ENCODE results near the gene SAP30. TPM values are rescaled to one million over a fixed set of nuclear protein-coding genes. Genes with fewer than 3 reads are reported as not detected.
A peak's percentile ranks its signal among the peaks of the same experiment; 100 is the strongest.

Gene SAP30
- total and polyA plus RNA-seq, 9 of the 15 experiments (the other 6 are each of a cell fraction or from before 2014, with no cell fraction given): 5.9 to 51.1 (median 32.6) TPM

DNA sequence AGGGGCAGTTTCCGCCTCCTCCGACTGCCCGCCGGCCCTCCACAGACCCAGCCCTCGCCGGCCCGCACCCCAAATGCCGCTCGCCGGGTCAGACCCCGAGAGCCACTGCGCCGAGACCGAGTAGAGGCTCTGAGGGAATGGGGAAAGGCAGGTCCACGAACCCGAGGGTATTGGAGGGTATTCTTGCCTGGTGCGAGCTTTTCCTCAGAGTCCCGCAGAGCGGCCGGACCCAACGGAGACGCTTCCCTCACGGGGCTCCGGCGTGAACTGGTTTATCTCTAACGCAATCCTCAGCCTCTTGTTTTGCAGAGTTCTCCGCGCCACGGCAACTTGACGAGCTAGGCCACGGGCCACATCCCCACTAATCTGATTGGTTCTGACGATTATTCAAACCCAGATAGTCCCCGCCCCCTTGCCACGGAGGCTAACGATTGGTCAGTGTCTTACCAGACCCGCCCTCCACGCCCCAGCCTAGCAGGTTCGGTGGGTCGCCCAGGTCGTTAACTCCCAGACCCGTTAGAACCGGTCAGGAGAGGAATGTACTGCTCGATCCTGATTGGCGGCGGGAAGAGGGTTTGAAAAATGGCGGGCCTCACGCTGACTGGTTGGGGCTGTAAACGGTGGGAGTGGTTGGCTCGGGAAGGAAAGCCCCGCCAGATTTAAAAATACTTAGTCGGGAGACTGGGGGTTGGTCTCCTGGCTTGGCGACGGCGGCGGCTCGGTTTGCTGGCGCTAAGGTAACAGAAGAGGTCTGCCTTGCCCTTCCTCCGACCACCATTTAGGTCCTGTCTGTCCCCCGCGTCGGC lies 36.5 kb upstream of the SAP30 start, which contains the start of gene HMGB2 (continued):
- TF ChIP-seq MBD1 (CRISPR knock-in tag; IDR thresholded peaks at IDR 0.05) (no peak), HDAC6 (IDR thresholded peaks at IDR 0.05; ENCODE audit: low read depth, low read length) (peak; percentile 71; the same call in 1 of the 2 replicates), ERF (CRISPR knock-in tag; IDR thresholded peaks at IDR 0.05) (peak; percentile 59; the same call in 1 of the 2 replicates), FUS (optimal IDR thresholded peaks at IDR 0.05; ENCODE audit: low read depth, low read length) (no peak), ZNF695 (CRISPR knock-in tag; IDR thresholded peaks at IDR 0.05) (no peak), ZNF764 (CRISPR knock-in tag; IDR thresholded peaks at IDR 0.05; ENCODE audit: low read depth) (0 out of 2 replicates have a peak, but pooled peaks have one; percentile 66), ZNF253 (CRISPR knock-in tag; conservative IDR thresholded peaks at IDR 0.05) (no peak), ARID3B (CRISPR knock-in tag; IDR thresholded peaks at IDR 0.05; ENCODE audit: borderline replicate concordance) (no peak), CREBBP (IDR thresholded peaks at IDR 0.05; ENCODE audit: low read depth, low read length) (no peak), ZNF436 (CRISPR knock-in tag; IDR thresholded peaks at IDR 0.05) (no peak), BCL6 (CRISPR knock-in tag; IDR thresholded peaks at IDR 0.05) (no peak), NR2C1 (IDR thresholded peaks at IDR 0.05) (peak; percentile 67; the same call in 1 of the 2 replicates), NR2C1 (tag; IDR thresholded peaks at IDR 0.05) (no peak), ATF1 (CRISPR knock-in tag; IDR thresholded peaks at IDR 0.05) (no peak; the same call in 1 of the 2 replicates), ATF1 (tag; IDR thresholded peaks at IDR 0.05) (peak; percentile 94), ZNF449 (CRISPR knock-in tag; IDR thresholded peaks at IDR 0.05) (no peak), NFRKB (IDR thresholded peaks at IDR 0.05; ENCODE audit: low read depth) (peak; percentile 90), CBX3 (IDR thresholded peaks at IDR 0.05; ENCODE audit: borderline replicate concordance in 1 of 2, low read length in 2 of 2) (peak in 1 of 2 experiments; percentile 48; a peak in 1 of 3 replicates)
- TF ChIP-seq, protein P1, sequence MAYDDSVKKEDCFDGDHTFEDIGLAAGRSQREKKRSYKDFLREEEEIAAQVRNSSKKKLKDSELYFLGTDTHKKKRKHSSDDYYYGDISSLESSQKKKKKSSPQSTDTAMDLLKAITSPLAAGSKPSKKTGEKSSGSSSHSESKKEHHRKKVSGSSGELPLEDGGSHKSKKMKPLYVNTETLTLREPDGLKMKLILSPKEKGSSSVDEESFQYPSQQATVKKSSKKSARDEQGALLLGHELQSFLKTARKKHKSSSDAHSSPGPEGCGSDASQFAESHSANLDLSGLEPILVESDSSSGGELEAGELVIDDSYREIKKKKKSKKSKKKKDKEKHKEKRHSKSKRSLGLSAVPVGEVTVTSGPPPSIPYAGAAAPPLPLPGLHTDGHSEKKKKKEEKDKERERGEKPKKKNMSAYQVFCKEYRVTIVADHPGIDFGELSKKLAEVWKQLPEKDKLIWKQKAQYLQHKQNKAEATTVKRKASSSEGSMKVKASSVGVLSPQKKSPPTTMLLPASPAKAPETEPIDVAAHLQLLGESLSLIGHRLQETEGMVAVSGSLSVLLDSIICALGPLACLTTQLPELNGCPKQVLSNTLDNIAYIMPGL (CRISPR knock-in tag; IDR thresholded peaks at IDR 0.05): 0 out of 2 replicates have a peak, but pooled peaks have one; percentile 31
- TF ChIP-seq, protein P2, sequence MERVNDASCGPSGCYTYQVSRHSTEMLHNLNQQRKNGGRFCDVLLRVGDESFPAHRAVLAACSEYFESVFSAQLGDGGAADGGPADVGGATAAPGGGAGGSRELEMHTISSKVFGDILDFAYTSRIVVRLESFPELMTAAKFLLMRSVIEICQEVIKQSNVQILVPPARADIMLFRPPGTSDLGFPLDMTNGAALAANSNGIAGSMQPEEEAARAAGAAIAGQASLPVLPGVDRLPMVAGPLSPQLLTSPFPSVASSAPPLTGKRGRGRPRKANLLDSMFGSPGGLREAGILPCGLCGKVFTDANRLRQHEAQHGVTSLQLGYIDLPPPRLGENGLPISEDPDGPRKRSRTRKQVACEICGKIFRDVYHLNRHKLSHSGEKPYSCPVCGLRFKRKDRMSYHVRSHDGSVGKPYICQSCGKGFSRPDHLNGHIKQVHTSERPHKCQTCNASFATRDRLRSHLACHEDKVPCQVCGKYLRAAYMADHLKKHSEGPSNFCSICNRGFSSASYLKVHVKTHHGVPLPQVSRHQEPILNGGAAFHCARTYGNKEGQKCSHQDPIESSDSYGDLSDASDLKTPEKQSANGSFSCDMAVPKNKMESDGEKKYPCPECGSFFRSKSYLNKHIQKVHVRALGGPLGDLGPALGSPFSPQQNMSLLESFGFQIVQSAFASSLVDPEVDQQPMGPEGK (CRISPR knock-in tag; IDR thresholded peaks at IDR 0.05; ENCODE audit: borderline replicate concordance): no peak
